Spinal cord (tissue), 10 donors: Measurements from ENCODE around the gene CLSTN3. TPM values are rescaled to one million over a fixed set of nuclear protein-coding genes. Genes with fewer than 3 reads are reported as not detected.
"Not testable (repeated sequence)": the region's sequence is repeated elsewhere in the genome, so short reads cannot be mapped to it uniquely, and the experiment has no call there.

Source experiments
- DNase-seq, 6 donors: peaks; one replicate each; pipeline versions ENCODE4 v3.0.0 to v3.0.0-alpha.2; 2013 to 2015; ENCODE audit warnings: low spot score in 6 of 6, low read depth in 4 of 6
- H3K27ac ChIP-seq: one replicate; pipeline ENCODE4 v1.5.1; 2013; ENCODE audit warnings: low read depth, low read length, control low read depth
- H3K27me3 ChIP-seq: one replicate; pipeline ENCODE4 v1.6.1; 2013; ENCODE audit warnings: low read length; ENCODE audit not compliant: control insufficient read depth, insufficient read depth
- H3K36me3 ChIP-seq: one replicate; pipeline ENCODE4 v1.6.1; 2013; ENCODE audit warnings: low read length; ENCODE audit not compliant: control insufficient read depth, insufficient read depth
- H3K4me1 ChIP-seq: one replicate; pipeline ENCODE4 v1.6.1; 2013; ENCODE audit warnings: low read length; ENCODE audit not compliant: control insufficient read depth, insufficient read depth
- H3K4me3 ChIP-seq: one replicate; pipeline ENCODE4 v1.5.1; 2013; ENCODE audit warnings: low read depth, low read length, control low read depth
- H3K9me3 ChIP-seq: one replicate; pipeline ENCODE4 v1.6.1; 2013; ENCODE audit warnings: low read length; ENCODE audit not compliant: control insufficient read depth, insufficient read depth
- WGBS: methylation state at CpG from one replicate; pipeline ENCODE4 v1.1.5; 2013; ENCODE audit warnings: missing lambda C conversion rate; ENCODE audit not compliant: insufficient coverage; 5-methylcytosine and 5-hydroxymethylcytosine counted together
- polyA plus RNA-seq, 2 donors: library from polyadenylated mRNA; unstranded; fragments of 120-200 nt; gene quantifications; one replicate each; pipeline ENCODE4 v1.2.1, GENCODE V29; 2013; ENCODE audit not compliant: insufficient read length in 2 of 2
- total RNA-seq, 2 donors: library from RNA; depleted of rRNA in 1 of 2; stranded (reverse); fragments of 120-200 nt in 1 of 2; fragments of >200 nt in 1 of 2; gene quantifications; one replicate each; pipeline versions ENCODE4 v1.2.3 to v1.2.4, GENCODE V29; 2013 to 2014
- donor health status: healthy.

CLSTN3 gene
- total and polyA plus RNA-seq, 4 donors = 33.9 to 215 (median 174) TPM

GRCh38 chr12:7171854-7172253 is 41.7 kb downstream of the CLSTN3 start:
- Histone ChIP-seq H3K4me1 (no peaks in the 10 kb centered on the region), H3K4me3 (no peak overlapping the region), H3K36me3 (no peaks in the 10 kb centered on the region), H3K9me3 (peaks cover 12% of the 10 kb centered on the region), H3K27ac (no peak overlapping the region), H3K27me3 (no peaks in the 10 kb centered on the region)
- WGBS = no CpG with 5 or more reads among the region's 1 CpG
- no peak for DNase-seq

GRCh38 chr12:7175493-7175892 is 45.3 kb downstream of the CLSTN3 start:
- H3K36me3 ChIP-seq = no peaks in the 10 kb centered on the region
- H3K27ac ChIP-seq = no peak overlapping the region
- no peak for DNase-seq
- no peaks in the 10 kb centered on the region for H3K4me1 ChIP-seq
- H3K4me3 ChIP-seq = no peak overlapping the region
- peaks cover 4% of the 10 kb centered on the region for H3K9me3 ChIP-seq
- H3K27me3 ChIP-seq = no peaks in the 10 kb centered on the region

GRCh38 chr12:7176595-7176994 is 46.4 kb downstream of the CLSTN3 start:
- Histone ChIP-seq H3K4me1 (no peaks in the 10 kb centered on the region), H3K9me3 (peaks cover 4% of the 10 kb centered on the region), H3K36me3 (no peaks in the 10 kb centered on the region), H3K4me3 (no peak overlapping the region), H3K27me3 (no peaks in the 10 kb centered on the region), H3K27ac (no peak overlapping the region)
- 33% methylated on average over 1 of the region's 2 CpGs for WGBS
- DNase-seq = no peak

- no peak overlapping the region for H3K27ac ChIP-seq
- H3K4me1 ChIP-seq = no peaks in the 10 kb centered on the region
- DNase-seq = no peak
- H3K36me3 ChIP-seq = no peaks in the 10 kb centered on the region
- no peaks in the 10 kb centered on the region for H3K27me3 ChIP-seq
- no CpG with 5 or more reads among the region's 2 CpGs for WGBS
- H3K4me3 ChIP-seq = no peak overlapping the region
- no peaks in the 10 kb centered on the region for H3K9me3 ChIP-seq
Measured at GRCh38 chr12:7178481-7178880, 48.3 kb downstream of the CLSTN3 start.

- no peaks in the 10 kb centered on the region for H3K36me3 ChIP-seq
- no peak overlapping the region for H3K27ac ChIP-seq
- H3K4me3 ChIP-seq = no peak overlapping the region
- no peak for DNase-seq
- WGBS = 71% methylated on average over 1 of the region's 1 CpG
- H3K27me3 ChIP-seq = no peaks in the 10 kb centered on the region
- no peaks in the 10 kb centered on the region for H3K4me1 ChIP-seq
- H3K9me3 ChIP-seq = no peaks in the 10 kb centered on the region
Measured at GRCh38 chr12:7180685-7181084, 50.5 kb downstream of the CLSTN3 start.

GRCh38 chr12:7186058-7186457 is 55.9 kb downstream of the CLSTN3 start:
- DNase-seq, H3K36me3 ChIP-seq, H3K27ac ChIP-seq, H3K4me3 ChIP-seq, H3K9me3 ChIP-seq, H3K27me3 ChIP-seq: not testable (repeated sequence)
- 20% methylated on average over 1 of the region's 2 CpGs for WGBS
- peaks cover 19% of the 10 kb centered on the region for H3K4me1 ChIP-seq

GRCh38 chr12:7188562-7189397 is 58.6 kb downstream of the CLSTN3 start:
- no peaks in the 10 kb centered on the region for H3K27me3 ChIP-seq
- H3K36me3 ChIP-seq = peaks cover 10% of the 10 kb centered on the region
- 1% methylated on average over 20 of the region's 21 CpGs for WGBS
- no peaks in the 10 kb centered on the region for H3K9me3 ChIP-seq
- peak overlapping the region; percentile 86 for H3K27ac ChIP-seq
- peaks cover 23% of the 10 kb centered on the region for H3K4me1 ChIP-seq
- DNase-seq = peak; percentile 23 to 86 (median 46)
- peak overlapping the region; percentile 94 for H3K4me3 ChIP-seq

GRCh38 chr12:7189398-7190267 is 59.5 kb downstream of the CLSTN3 start, which contains the start of gene PEX5:
PEX5 (plus strand) TSS chr12:7189686; CDS start chr12:7190378, 692 bp downstream.
- under 1% methylated on average over 57 of the region's 68 CpGs for WGBS
- DNase-seq = peak; percentile 77 to 99 (median 89)
- Histone ChIP-seq H3K36me3 (peaks cover 10% of the 10 kb centered on the region), H3K27ac (peak within 1 kb of the TSS; percentile 86), H3K9me3 (no peaks in the 10 kb centered on the region), H3K4me1 (peaks cover 23% of the 10 kb centered on the region), H3K27me3 (no peaks in the 10 kb centered on the region), H3K4me3 (peak within 1 kb of the TSS; percentile 94)

GRCh38 chr12:7190268-7191055 is 60.3 kb downstream of the CLSTN3 start:
- whole genome bisulfite sequencing = 9% methylated on average over 14 of the region's 17 CpGs

More at GRCh38 chr12:7190268-7191055, 60.3 kb downstream of the CLSTN3 start:
- Histone ChIP-seq H3K27ac (peak overlapping the region; percentile 12), H3K27me3 (no peaks in the 10 kb centered on the region), H3K4me1 (peaks cover 23% of the 10 kb centered on the region), H3K36me3 (peaks cover 10% of the 10 kb centered on the region), H3K9me3 (no peaks in the 10 kb centered on the region), H3K4me3 (peak overlapping the region; percentile 94)
- peak in 4 of 6 donors; percentile 5 to 63 (median 46) for DNase-seq
